ENCODE results near the gene LIMS2.

DNA sequence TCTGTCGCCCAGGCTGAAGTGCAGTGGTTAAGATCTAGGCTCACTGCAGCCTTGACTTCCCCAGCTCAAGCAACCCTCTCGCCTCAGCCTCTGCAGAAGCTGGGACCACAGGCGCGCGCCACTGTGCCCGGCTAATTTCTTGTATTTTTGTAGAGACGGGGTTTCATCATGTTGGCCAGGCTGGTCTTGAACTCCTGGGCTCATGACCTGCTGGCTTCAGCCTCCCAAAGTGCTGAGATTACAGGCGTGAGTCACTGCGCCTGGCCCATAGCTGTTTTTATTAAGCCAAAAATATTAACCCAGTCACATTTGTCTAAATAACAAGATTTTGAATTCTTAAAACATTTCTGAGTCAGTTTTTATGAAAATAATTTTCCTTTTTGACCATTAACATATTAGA is 19.7 kb upstream of the LIMS2 start:
- TF ChIP-seq MAZ (IDR thresholded peaks at IDR 0.05; ENCODE audit: borderline replicate concordance, low read depth, low read length) (no peak), POLR2A (IDR thresholded peaks at IDR 0.05; ENCODE audit: low read length) (no peak), EP300 (IDR thresholded peaks at IDR 0.05) (no peak), CEBPB (IDR thresholded peaks at IDR 0.05) (no peak), POLR2AphosphoS2 (conservative IDR thresholded peaks at IDR 0.05; ENCODE audit: low read length) (no peak), RFX5 (IDR thresholded peaks at IDR 0.05) (no peak), KDM1A (IDR thresholded peaks at IDR 0.05; ENCODE audit: low read depth) (no peak), KDM5A (IDR thresholded peaks at IDR 0.05) (no peak), CHD2 (IDR thresholded peaks at IDR 0.05; ENCODE audit: low read length, partially characterized antibody) (no peak), JUNB (IDR thresholded peaks at IDR 0.05) (no peak), MYC (IDR thresholded peaks at IDR 0.05; ENCODE audit: borderline replicate concordance, low read length) (no peak)
- TF ChIP-seq, protein P1, sequence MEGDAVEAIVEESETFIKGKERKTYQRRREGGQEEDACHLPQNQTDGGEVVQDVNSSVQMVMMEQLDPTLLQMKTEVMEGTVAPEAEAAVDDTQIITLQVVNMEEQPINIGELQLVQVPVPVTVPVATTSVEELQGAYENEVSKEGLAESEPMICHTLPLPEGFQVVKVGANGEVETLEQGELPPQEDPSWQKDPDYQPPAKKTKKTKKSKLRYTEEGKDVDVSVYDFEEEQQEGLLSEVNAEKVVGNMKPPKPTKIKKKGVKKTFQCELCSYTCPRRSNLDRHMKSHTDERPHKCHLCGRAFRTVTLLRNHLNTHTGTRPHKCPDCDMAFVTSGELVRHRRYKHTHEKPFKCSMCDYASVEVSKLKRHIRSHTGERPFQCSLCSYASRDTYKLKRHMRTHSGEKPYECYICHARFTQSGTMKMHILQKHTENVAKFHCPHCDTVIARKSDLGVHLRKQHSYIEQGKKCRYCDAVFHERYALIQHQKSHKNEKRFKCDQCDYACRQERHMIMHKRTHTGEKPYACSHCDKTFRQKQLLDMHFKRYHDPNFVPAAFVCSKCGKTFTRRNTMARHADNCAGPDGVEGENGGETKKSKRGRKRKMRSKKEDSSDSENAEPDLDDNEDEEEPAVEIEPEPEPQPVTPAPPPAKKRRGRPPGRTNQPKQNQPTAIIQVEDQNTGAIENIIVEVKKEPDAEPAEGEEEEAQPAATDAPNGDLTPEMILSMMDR (IDR thresholded peaks at IDR 0.05): no peak
- TF ChIP-seq, protein P2, sequence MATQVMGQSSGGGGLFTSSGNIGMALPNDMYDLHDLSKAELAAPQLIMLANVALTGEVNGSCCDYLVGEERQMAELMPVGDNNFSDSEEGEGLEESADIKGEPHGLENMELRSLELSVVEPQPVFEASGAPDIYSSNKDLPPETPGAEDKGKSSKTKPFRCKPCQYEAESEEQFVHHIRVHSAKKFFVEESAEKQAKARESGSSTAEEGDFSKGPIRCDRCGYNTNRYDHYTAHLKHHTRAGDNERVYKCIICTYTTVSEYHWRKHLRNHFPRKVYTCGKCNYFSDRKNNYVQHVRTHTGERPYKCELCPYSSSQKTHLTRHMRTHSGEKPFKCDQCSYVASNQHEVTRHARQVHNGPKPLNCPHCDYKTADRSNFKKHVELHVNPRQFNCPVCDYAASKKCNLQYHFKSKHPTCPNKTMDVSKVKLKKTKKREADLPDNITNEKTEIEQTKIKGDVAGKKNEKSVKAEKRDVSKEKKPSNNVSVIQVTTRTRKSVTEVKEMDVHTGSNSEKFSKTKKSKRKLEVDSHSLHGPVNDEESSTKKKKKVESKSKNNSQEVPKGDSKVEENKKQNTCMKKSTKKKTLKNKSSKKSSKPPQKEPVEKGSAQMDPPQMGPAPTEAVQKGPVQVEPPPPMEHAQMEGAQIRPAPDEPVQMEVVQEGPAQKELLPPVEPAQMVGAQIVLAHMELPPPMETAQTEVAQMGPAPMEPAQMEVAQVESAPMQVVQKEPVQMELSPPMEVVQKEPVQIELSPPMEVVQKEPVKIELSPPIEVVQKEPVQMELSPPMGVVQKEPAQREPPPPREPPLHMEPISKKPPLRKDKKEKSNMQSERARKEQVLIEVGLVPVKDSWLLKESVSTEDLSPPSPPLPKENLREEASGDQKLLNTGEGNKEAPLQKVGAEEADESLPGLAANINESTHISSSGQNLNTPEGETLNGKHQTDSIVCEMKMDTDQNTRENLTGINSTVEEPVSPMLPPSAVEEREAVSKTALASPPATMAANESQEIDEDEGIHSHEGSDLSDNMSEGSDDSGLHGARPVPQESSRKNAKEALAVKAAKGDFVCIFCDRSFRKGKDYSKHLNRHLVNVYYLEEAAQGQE (IDR thresholded peaks at IDR 0.05): no peak
- TF ChIP-seq, protein P3, sequence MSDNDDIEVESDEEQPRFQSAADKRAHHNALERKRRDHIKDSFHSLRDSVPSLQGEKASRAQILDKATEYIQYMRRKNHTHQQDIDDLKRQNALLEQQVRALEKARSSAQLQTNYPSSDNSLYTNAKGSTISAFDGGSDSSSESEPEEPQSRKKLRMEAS (IDR thresholded peaks at IDR 0.05): no peak
